H1 (cell line): Measurements from ENCODE around the gene LITAF. TPM values are rescaled to one million over a fixed set of nuclear protein-coding genes. Genes with fewer than 3 reads are reported as not detected.

Experiments
- CTCF ChIA-PET: fragments of 300-600 bp; sonication (Branson Sonifier 250); formaldehyde crosslinking; loops from one replicate; lab custom pipeline; 2021; ENCODE audit not compliant: partially characterized antibody; lab: Charles Lee
- POLR2A ChIA-PET: fragments of 300-600 bp; sonication (Branson Sonifier 250); formaldehyde crosslinking; loops from one replicate; lab custom pipeline; 2021; ENCODE audit warnings: inconsistent platforms; ENCODE audit not compliant: partially characterized antibody; lab: Charles Lee
- DNase-seq, 2 experiments: peaks; one replicate each; pipeline versions ENCODE4 v3.0.0 to v3.0.0-alpha.2; 2010 to 2022; ENCODE audit warnings: low spot score in 2 of 2, low read depth in 1 of 2, mixed read lengths in 1 of 2
- FAIRE-seq: peaks from 2 replicates; lab custom pipeline; 2011; peaks lifted over from hg19 to GRCh38; lab: Jason Lieb, UNC
- H2AFZ ChIP-seq: 2 replicates; pipeline ENCODE4 v1.8.1; 2012; ENCODE audit warnings: low read length, inconsistent platforms
- H2AK5ac ChIP-seq: 2 replicates; pipeline ENCODE4 v1.6.1; 2013; ENCODE audit warnings: low read depth, low read length
- H2BK120ac ChIP-seq: replicated peaks from 2 replicates; pipeline ENCODE3; 2013; ENCODE audit warnings: low read depth, low read length, inconsistent platforms
- H2BK12ac ChIP-seq: 2 replicates; pipeline ENCODE4 v1.6.1; 2013; ENCODE audit warnings: low read depth, low read length
- H2BK15ac ChIP-seq: 2 replicates; pipeline ENCODE4 v1.6.1; 2013; ENCODE audit warnings: low read length
- H2BK20ac ChIP-seq: 2 replicates; pipeline ENCODE4 v1.6.1; 2013; ENCODE audit warnings: low read length
- H2BK5ac ChIP-seq: 2 replicates; pipeline ENCODE4 v1.6.1; 2013; ENCODE audit warnings: low read depth, low read length
- H3K14ac ChIP-seq: 2 replicates; pipeline ENCODE4 v1.6.1; 2013; ENCODE audit warnings: inconsistent platforms; ENCODE audit not compliant: insufficient read length
- H3K18ac ChIP-seq: 2 replicates; pipeline ENCODE4 v1.6.1; 2013; ENCODE audit warnings: low read length; ENCODE audit errors: extremely low read depth
- H3K23ac ChIP-seq: 2 replicates; pipeline ENCODE4 v1.6.1; 2013; ENCODE audit warnings: inconsistent platforms; ENCODE audit not compliant: insufficient read length
- H3K23me2 ChIP-seq: 2 replicates; pipeline ENCODE4 v1.6.1; 2013; ENCODE audit warnings: low read depth, low read length
- H3K27ac ChIP-seq: 2 replicates; pipeline ENCODE4 v1.6.1; 2011; ENCODE audit warnings: low read depth, low read length, inconsistent platforms
- H3K27me3 ChIP-seq, 4 experiments: replicated peaks in 1 of 4; 1 replicate in 1 of 4; 2 replicates in 3 of 4; pipeline versions ENCODE4 v1.6.1 to v1.8.1; 2011 to 2013; ENCODE audit warnings: low read length in 3 of 4, mild to moderate bottlenecking in 3 of 4, inconsistent platforms in 2 of 4, mixed read lengths in 2 of 4, moderate library complexity in 1 of 4; ENCODE audit not compliant: control insufficient read depth in 3 of 4, insufficient read depth in 3 of 4; ENCODE audit errors: extremely low read depth in 1 of 4
- H3K36me3 ChIP-seq, 4 experiments: 2 replicates each; pipeline versions ENCODE4 v1.6.1 to v1.8.1; 2011 to 2013; ENCODE audit warnings: mild to moderate bottlenecking in 4 of 4, low read length in 3 of 4, moderate library complexity in 2 of 4, control low read depth in 1 of 4, inconsistent platforms in 1 of 4; ENCODE audit not compliant: insufficient read depth in 4 of 4, control insufficient read depth in 2 of 4
- H3K4ac ChIP-seq: replicated peaks from 2 replicates; pipeline ENCODE3; 2013; ENCODE audit warnings: low read length, low read depth, mixed read lengths, inconsistent platforms; ENCODE audit not compliant: insufficient read length
- H3K4me1 ChIP-seq, 4 experiments: replicated peaks in 1 of 4; 1 replicate in 1 of 4; 2 replicates in 3 of 4; pipeline versions ENCODE4 v1.6.1 to v1.8.1; 2011 to 2013; ENCODE audit warnings: low read length in 3 of 4, inconsistent platforms in 2 of 4, mixed read lengths in 1 of 4; ENCODE audit not compliant: insufficient read depth in 4 of 4, control insufficient read depth in 3 of 4
- H3K4me2 ChIP-seq, 2 experiments: 2 replicates each; pipeline versions ENCODE4 v1.6.1 to v1.8.1; 2011 to 2013; ENCODE audit warnings: low read depth in 2 of 2, low read length in 2 of 2, control low read depth in 1 of 2, inconsistent platforms in 1 of 2, mild to moderate bottlenecking in 1 of 2; ENCODE audit not compliant: insufficient read depth in 1 of 2
- H3K4me3 ChIP-seq, 4 experiments: fragments of 200-600, 300-600 bp in 1 of 4; sonication (generic), shearing (Covaris generic), sonication (Bioruptor Twin) in 1 of 4; 2 replicates each; pipeline versions ENCODE4 v1.5.1 to v1.8.1; 2011 to 2016; ENCODE audit warnings: low read length in 4 of 4, low read depth in 3 of 4, control low read depth in 2 of 4, inconsistent platforms in 2 of 4, mild to moderate bottlenecking in 2 of 4, mixed read lengths in 1 of 4, moderate library complexity in 1 of 4; ENCODE audit not compliant: insufficient read depth in 2 of 4; ENCODE audit errors: extremely low read depth in 1 of 4
- H3K56ac ChIP-seq: replicated peaks from 2 replicates; pipeline ENCODE3; 2013; ENCODE audit warnings: low read depth, mild to moderate bottlenecking, mixed read lengths, low read length, inconsistent platforms; ENCODE audit not compliant: insufficient read length
- H3K79me1 ChIP-seq: 2 replicates; pipeline ENCODE4 v1.6.1; 2013; ENCODE audit warnings: low read depth, low read length, control low read depth
- H3K79me2 ChIP-seq, 2 experiments: 2 replicates each; pipeline versions ENCODE4 v1.6.1 to v1.8.1; 2012 to 2013; ENCODE audit warnings: low read length in 2 of 2, mild to moderate bottlenecking in 2 of 2, inconsistent platforms in 1 of 2; ENCODE audit not compliant: insufficient read depth in 2 of 2, control insufficient read depth in 1 of 2
- H3K9ac ChIP-seq, 4 experiments: replicated peaks in 1 of 4; 1 replicate in 1 of 4; 2 replicates in 3 of 4; pipeline versions ENCODE4 v1.6.1 to v1.8.1; 2011 to 2013; ENCODE audit warnings: low read depth in 3 of 4, low read length in 3 of 4, control low read depth in 2 of 4, mild to moderate bottlenecking in 2 of 4, moderate library complexity in 2 of 4, inconsistent platforms in 1 of 4; ENCODE audit errors: extremely low read depth in 1 of 4
- H3K9me3 ChIP-seq, 2 experiments: 2 replicates each; pipeline versions ENCODE4 v1.6.1 to v1.8.1; 2012 to 2013; ENCODE audit warnings: mild to moderate bottlenecking in 2 of 2, moderate library complexity in 2 of 2, control low read depth in 1 of 2, inconsistent platforms in 1 of 2, low read depth in 1 of 2, low read length in 1 of 2, mixed read lengths in 1 of 2; ENCODE audit not compliant: insufficient read depth in 2 of 2
- H4K20me1 ChIP-seq, 2 experiments: replicated peaks in 1 of 2; 2 replicates each; pipeline versions ENCODE3 to v1.8.1; 2011 to 2013; ENCODE audit warnings: inconsistent platforms in 2 of 2, low read length in 2 of 2, mild to moderate bottlenecking in 1 of 2; ENCODE audit not compliant: insufficient read depth in 2 of 2, control insufficient read depth in 1 of 2
- H4K5ac ChIP-seq: 2 replicates; pipeline ENCODE4 v1.6.1; 2013; ENCODE audit warnings: low read length, low read depth, mixed read lengths, inconsistent platforms; ENCODE audit not compliant: insufficient read length
- H4K8ac ChIP-seq: 2 replicates; pipeline ENCODE4 v1.8.0; 2013; ENCODE audit warnings: mild to moderate bottlenecking, moderate library complexity, low read length, inconsistent platforms; ENCODE audit not compliant: insufficient read depth; ENCODE audit errors: extremely low read depth
- H4K91ac ChIP-seq: replicated peaks from 2 replicates; pipeline ENCODE3; 2013; ENCODE audit warnings: low read length, mixed read lengths, inconsistent platforms; ENCODE audit not compliant: insufficient read length
- CBX8 ChIP-seq: fragments of 300-800, 300-1000 bp; sonication (generic); IDR thresholded peaks from 2 replicates; pipeline ENCODE4 v1.7.1; 2016; ENCODE audit warnings: low read depth, low read length, borderline replicate concordance
- GABPA ChIP-seq: IDR thresholded peaks from 2 replicates; pipeline ENCODE4 v1.6.1; 2011; ENCODE audit warnings: mild to moderate bottlenecking, low read length, moderate library complexity, borderline replicate concordance; ENCODE audit not compliant: insufficient read depth
- GTF2F1 ChIP-seq: IDR thresholded peaks from 2 replicates; pipeline ENCODE4 v1.6.1; 2012; ENCODE audit warnings: low read depth, low read length, improper control_type of control experiment, borderline replicate concordance
- RBBP5 ChIP-seq: IDR thresholded peaks from 2 replicates; pipeline ENCODE4 v1.7.1; 2012; ENCODE audit warnings: low read depth, mild to moderate bottlenecking, inconsistent platforms, low read length, moderate library complexity, borderline replicate concordance
- WGBS, 2 experiments: shearing (Covaris generic) in 1 of 2; methylation state at CpG; one replicate each; pipeline versions ENCODE4 v1.1.6 to v1.1.7; 2013 to 2015; ENCODE audit warnings: low lambda C conversion rate in 2 of 2, mixed read lengths in 2 of 2, inconsistent platforms in 1 of 2, low coverage in 1 of 2, missing lambda C conversion rate in 1 of 2; ENCODE audit not compliant: insufficient replicate concordance in 2 of 2, insufficient coverage in 1 of 2, insufficient read length in 1 of 2; ENCODE audit errors: extremely low coverage in 1 of 2, missing lambda C conversion rate in 1 of 2; 5-methylcytosine and 5-hydroxymethylcytosine counted together
- polyA plus RNA-seq, 7 experiments: library from polyadenylated mRNA; depleted of rRNA in 3 of 7; stranded (reverse) in 5 of 7; unstranded in 2 of 7; fragments of >200 nt in 5 of 7; fragments of 200-250 nt in 2 of 7; gene quantifications; 1 replicate in 5 of 7; 2 replicates in 1 of 7; 4 replicates in 1 of 7; pipeline versions ENCODE4 v1.2.1 to v1.2.3, GENCODE V29; 2011 to 2013; ENCODE audit warnings: missing spikeins in 2 of 7, mixed read lengths in 2 of 7
- total RNA-seq: library from RNA; stranded (reverse); fragmentation: NEBNext Ultra II Directional; extraction: Animal tissue kit (Norgen Biotek cat#: 25700); gene quantifications from 2 replicates; pipeline ENCODE4 v1.2.1, GENCODE V29; 2021
- TF ChIP-seq, protein P1 (sequence below): IDR thresholded peaks from 2 replicates; pipeline ENCODE4 v1.6.1; 2012; ENCODE audit warnings: inconsistent platforms

Gene LITAF
- total and polyA plus RNA-seq, 2 of the 8 experiments (the other 6 are each of a cell fraction or from before 2014, with no cell fraction given): 165 to 205 TPM

DNA sequence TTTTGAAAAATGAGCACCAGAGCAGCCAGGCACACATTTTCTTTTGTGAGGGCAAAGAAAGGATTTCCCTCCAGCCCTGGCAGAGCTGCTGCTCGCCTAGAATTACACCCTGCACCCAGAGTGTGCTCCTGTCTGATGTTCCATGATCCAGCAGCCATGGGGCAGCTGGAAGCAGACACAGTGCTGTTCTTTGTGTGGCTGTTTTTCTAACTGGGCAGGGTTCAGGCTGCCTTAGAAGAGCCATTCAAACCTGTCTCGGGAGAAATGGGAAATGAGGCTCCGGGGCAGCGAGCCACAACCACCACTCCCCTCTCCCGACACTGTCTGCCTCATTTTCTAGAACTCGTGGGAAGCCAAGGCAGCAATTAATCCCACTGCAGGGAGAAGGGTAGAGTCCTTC is 28.9 kb downstream of the LITAF start:
- Histone ChIP-seq H2AK5ac (no peak overlapping the region), H3K27me3 (no peaks in the 10 kb centered on the region; a peak in 1 of 7 replicates), H3K56ac (no peak overlapping the region), H3K9me3 (peaks cover 0 to 3% of the 10 kb centered on the region in 2 experiments; a peak in 3 of 4 replicates), H2BK12ac (no peak overlapping the region), H3K23ac (no peak overlapping the region), H3K27ac (no peak overlapping the region), H4K5ac (no peak overlapping the region), H2BK5ac (no peak overlapping the region), H4K8ac (no peak overlapping the region), H3K4ac (no peak overlapping the region), H3K79me1 (peaks cover 10% of the 10 kb centered on the region), H2BK15ac (0 out of 2 replicates have a peak overlapping the region, but pooled peaks have one; percentile 31), H3K23me2 (no peaks in the 10 kb centered on the region), H3K9ac (no peak overlapping the region), H4K20me1 (peaks cover 0 to 3% of the 10 kb centered on the region in 2 experiments), H3K36me3 (peaks cover 6 to 38% (median 17%) of the 10 kb centered on the region in 4 experiments; a peak in 6 of 8 replicates), H2AFZ (no peak overlapping the region), H3K4me2 (no peak overlapping the region), H3K4me1 (peaks cover 3 to 7% (median 6%) of the 10 kb centered on the region in 4 experiments), H3K4me3 (no peak overlapping the region), H3K14ac (no peak overlapping the region), H4K91ac (no peak overlapping the region), H3K79me2 (peaks cover 0 to 52% of the 10 kb centered on the region in 2 experiments; a peak in 2 of 4 replicates), H2BK120ac (no peak overlapping the region), H3K18ac (peak overlapping the region; percentile 24), H2BK20ac (no peak overlapping the region)
- DNase-seq (no peak), FAIRE-seq (no peak)
- ChIA-PET POLR2A (no interaction called here), CTCF (interaction anchor here (0.7 to 1.1 kb wide), 3 partner anchors 38 to 571 kb away, joined by 3 read pairs; no protein-coding TSS in a partner anchor)
- TF ChIP-seq RBBP5 (no peak), GTF2F1 (no peak), CBX8 (no peak), GABPA (no peak)
- TF ChIP-seq, protein P1, sequence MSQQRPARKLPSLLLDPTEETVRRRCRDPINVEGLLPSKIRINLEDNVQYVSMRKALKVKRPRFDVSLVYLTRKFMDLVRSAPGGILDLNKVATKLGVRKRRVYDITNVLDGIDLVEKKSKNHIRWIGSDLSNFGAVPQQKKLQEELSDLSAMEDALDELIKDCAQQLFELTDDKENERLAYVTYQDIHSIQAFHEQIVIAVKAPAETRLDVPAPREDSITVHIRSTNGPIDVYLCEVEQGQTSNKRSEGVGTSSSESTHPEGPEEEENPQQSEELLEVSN: no peak
- WGBS, 2 experiments: 81% methylated on average over 6 of the region's 6 CpGs; no CpG with 5 or more reads in 1 of the 2 experiments
